ENCODE measurements around the gene ADARB1. TPM values are rescaled to one million over a fixed set of nuclear protein-coding genes. Genes with fewer than 3 reads are reported as not detected.

The ADARB1 gene
- total RNA-seq, 1 experiment from 2014 or later = 7.9 TPM

- peaks cover 8% of the 10 kb centered on the region for H3K36me3 ChIP-seq
- no peak overlapping the region for H3K4me3 ChIP-seq
- H3K9me3 ChIP-seq (replicated peaks) = no peaks in the 10 kb centered on the region
- peaks cover 9% of the 10 kb centered on the region for H3K4me1 ChIP-seq (replicated peaks)
- DNase-seq (ENCODE audit: low read depth in 1 of 2, low spot score in 2 of 2) = no peak
- no peak overlapping the region for H3K27ac ChIP-seq
- H3K27me3 ChIP-seq (replicated peaks) = no peaks in the 10 kb centered on the region
Observed at GRCh38 chr21:45203983-45204382, 129.6 kb downstream of the ADARB1 start.

- no peak for DNase-seq (ENCODE audit: low read depth in 1 of 2, low spot score in 2 of 2)
- H3K4me1 ChIP-seq (replicated peaks) = peaks cover 13% of the 10 kb centered on the region
- H3K4me3 ChIP-seq = no peak overlapping the region
- H3K27me3 ChIP-seq (replicated peaks) = no peaks in the 10 kb centered on the region
- H3K9me3 ChIP-seq (replicated peaks) = no peaks in the 10 kb centered on the region
- H3K36me3 ChIP-seq = peaks cover 8% of the 10 kb centered on the region
- H3K27ac ChIP-seq = no peak overlapping the region
Observed at GRCh38 chr21:45204395-45204794, 130.0 kb downstream of the ADARB1 start.

DNA sequence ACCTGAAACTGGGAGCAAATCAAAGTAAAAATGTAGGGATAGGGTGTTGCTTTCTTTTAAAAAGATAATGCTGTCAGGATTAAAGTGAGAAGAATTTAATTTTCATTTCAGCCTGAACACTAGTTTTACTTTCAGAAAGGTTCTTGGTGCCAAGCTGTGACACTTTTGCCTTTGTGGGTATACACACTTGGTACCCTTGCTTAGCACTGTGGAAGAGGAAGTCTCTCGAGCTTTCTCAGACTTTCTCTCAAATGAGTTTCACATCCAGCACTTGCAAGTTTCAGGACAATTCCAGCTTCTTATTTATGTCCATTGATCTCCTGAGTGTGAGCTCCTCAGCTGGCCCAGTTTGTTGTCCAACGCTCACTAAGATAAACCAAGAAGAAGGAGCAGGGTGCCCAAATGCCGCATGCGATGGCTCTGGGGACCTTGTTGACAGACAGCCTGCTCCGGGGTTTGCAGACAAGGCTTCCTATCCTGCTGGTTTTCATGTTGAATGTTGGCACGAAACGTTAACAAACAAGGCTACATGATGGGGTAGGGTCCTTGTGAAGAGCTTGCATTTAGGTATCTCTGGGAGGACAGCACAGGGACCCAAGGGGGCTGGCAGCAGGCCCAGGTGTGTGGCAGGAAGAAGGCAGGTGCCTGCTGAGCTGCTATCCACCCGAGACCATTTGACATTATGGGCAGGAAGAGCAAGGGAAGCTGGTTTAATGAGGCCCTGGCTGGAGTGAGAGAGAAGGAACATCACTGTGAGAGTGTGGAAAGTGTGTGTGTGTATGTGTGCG, 133.7 kb downstream of the ADARB1 start:
- Histone ChIP-seq H3K27ac (no peak overlapping the region), H3K4me3 (no peak overlapping the region), H3K27me3 (replicated peaks) (no peaks in the 10 kb centered on the region), H3K36me3 (peaks cover 8% of the 10 kb centered on the region), H3K9me3 (replicated peaks) (no peaks in the 10 kb centered on the region), H3K4me1 (replicated peaks) (peaks cover 14% of the 10 kb centered on the region)
- DNase-seq (ENCODE audit: low read depth in 1 of 2, low spot score in 2 of 2) = no peak

- Histone ChIP-seq H3K27ac (peak overlapping the region; percentile 41), H3K36me3 (peaks cover 8% of the 10 kb centered on the region), H3K9me3 (replicated peaks) (no peaks in the 10 kb centered on the region), H3K4me3 (no peak overlapping the region), H3K4me1 (replicated peaks) (peaks cover 14% of the 10 kb centered on the region), H3K27me3 (replicated peaks) (no peaks in the 10 kb centered on the region)
- no peak for DNase-seq (ENCODE audit: low read depth in 1 of 2, low spot score in 2 of 2)
Observed at GRCh38 chr21:45208627-45208951, 134.2 kb downstream of the ADARB1 start.

- H3K27me3 ChIP-seq (replicated peaks) = no peaks in the 10 kb centered on the region
- peaks cover 8% of the 10 kb centered on the region for H3K36me3 ChIP-seq
- H3K27ac ChIP-seq = peak overlapping the region; percentile 41
- no peaks in the 10 kb centered on the region for H3K9me3 ChIP-seq (replicated peaks)
- DNase-seq (ENCODE audit: low read depth in 1 of 2, low spot score in 2 of 2) = peak in 1 of 2 experiments; percentile 57
- H3K4me1 ChIP-seq (replicated peaks) = peaks cover 14% of the 10 kb centered on the region
- no peak overlapping the region for H3K4me3 ChIP-seq
Observed at GRCh38 chr21:45209046-45209445, 134.7 kb downstream of the ADARB1 start.

- no peak for DNase-seq (ENCODE audit: low read depth in 1 of 2, low spot score in 2 of 2)
- Histone ChIP-seq H3K9me3 (replicated peaks) (no peaks in the 10 kb centered on the region), H3K4me1 (replicated peaks) (peaks cover 14% of the 10 kb centered on the region), H3K36me3 (peaks cover 6% of the 10 kb centered on the region), H3K4me3 (no peak overlapping the region), H3K27ac (peak overlapping the region; percentile 41; the same call in 1 of the 2 replicates), H3K27me3 (replicated peaks) (no peaks in the 10 kb centered on the region)
Observed at GRCh38 chr21:45209685-45210284, 135.4 kb downstream of the ADARB1 start.

GRCh38 chr21:45210461-45210983, 136.1 kb downstream of the ADARB1 start:
- Histone ChIP-seq H3K36me3 (peaks cover 3% of the 10 kb centered on the region), H3K27ac (no peak overlapping the region), H3K9me3 (replicated peaks) (no peaks in the 10 kb centered on the region), H3K4me1 (replicated peaks) (peaks cover 14% of the 10 kb centered on the region), H3K27me3 (replicated peaks) (no peaks in the 10 kb centered on the region), H3K4me3 (no peak overlapping the region)
- no peak for DNase-seq (ENCODE audit: low read depth in 1 of 2, low spot score in 2 of 2)

GRCh38 chr21:45211661-45212060, 137.3 kb downstream of the ADARB1 start:
- Histone ChIP-seq H3K27me3 (replicated peaks) (no peaks in the 10 kb centered on the region), H3K36me3 (peaks cover 3% of the 10 kb centered on the region), H3K4me1 (replicated peaks) (peaks cover 14% of the 10 kb centered on the region), H3K4me3 (no peak overlapping the region), H3K9me3 (replicated peaks) (no peaks in the 10 kb centered on the region), H3K27ac (no peak overlapping the region)
- DNase-seq (ENCODE audit: low read depth in 1 of 2, low spot score in 2 of 2) = no peak

- H3K9me3 ChIP-seq (replicated peaks) = no peaks in the 10 kb centered on the region
- H3K27ac ChIP-seq = no peak overlapping the region
- peaks cover under 1% of the 10 kb centered on the region for H3K36me3 ChIP-seq
- no peak overlapping the region for H3K4me3 ChIP-seq
- H3K27me3 ChIP-seq (replicated peaks) = no peaks in the 10 kb centered on the region
- H3K4me1 ChIP-seq (replicated peaks) = peaks cover 11% of the 10 kb centered on the region
- DNase-seq (ENCODE audit: low read depth in 1 of 2, low spot score in 2 of 2) = no peak
Observed at GRCh38 chr21:45213392-45213791, 139.0 kb downstream of the ADARB1 start.

- Histone ChIP-seq H3K9me3 (replicated peaks) (no peaks in the 10 kb centered on the region), H3K4me3 (no peak overlapping the region), H3K27me3 (replicated peaks) (no peaks in the 10 kb centered on the region), H3K27ac (no peak overlapping the region), H3K4me1 (replicated peaks) (no peaks in the 10 kb centered on the region), H3K36me3 (no peaks in the 10 kb centered on the region; the same call in 1 of the 2 replicates)
- no peak for DNase-seq (ENCODE audit: low read depth in 1 of 2, low spot score in 2 of 2)
Observed at GRCh38 chr21:45215213-45215612, 140.8 kb downstream of the ADARB1 start.

DNA sequence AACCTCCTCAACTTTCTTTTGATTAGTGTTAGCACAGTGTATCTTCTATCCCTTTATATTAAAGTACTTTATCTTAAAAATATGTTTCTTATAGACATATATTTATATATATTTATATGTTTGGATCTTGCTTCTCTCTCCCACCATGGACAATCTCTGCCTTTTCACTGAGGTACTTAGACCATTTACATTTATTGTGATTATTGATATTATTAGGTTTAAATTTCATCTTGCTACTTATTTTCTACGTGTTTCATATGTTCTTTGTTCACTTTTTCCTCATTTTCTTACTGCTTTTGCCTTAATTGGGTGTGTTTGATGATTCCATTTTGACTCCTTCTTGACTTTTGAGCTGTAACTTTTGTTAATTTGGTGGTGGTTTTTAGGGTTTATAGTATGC, 142.6 kb downstream of the ADARB1 start:
- no peak for DNase-seq (ENCODE audit: low read depth in 1 of 2, low spot score in 2 of 2)
- H3K36me3 ChIP-seq = no peaks in the 10 kb centered on the region
- H3K4me1 ChIP-seq (replicated peaks) = no peaks in the 10 kb centered on the region
- no peak overlapping the region for H3K4me3 ChIP-seq
- H3K27ac ChIP-seq = no peak overlapping the region
- no peaks in the 10 kb centered on the region for H3K9me3 ChIP-seq (replicated peaks)
- H3K27me3 ChIP-seq (replicated peaks) = no peaks in the 10 kb centered on the region

DNA sequence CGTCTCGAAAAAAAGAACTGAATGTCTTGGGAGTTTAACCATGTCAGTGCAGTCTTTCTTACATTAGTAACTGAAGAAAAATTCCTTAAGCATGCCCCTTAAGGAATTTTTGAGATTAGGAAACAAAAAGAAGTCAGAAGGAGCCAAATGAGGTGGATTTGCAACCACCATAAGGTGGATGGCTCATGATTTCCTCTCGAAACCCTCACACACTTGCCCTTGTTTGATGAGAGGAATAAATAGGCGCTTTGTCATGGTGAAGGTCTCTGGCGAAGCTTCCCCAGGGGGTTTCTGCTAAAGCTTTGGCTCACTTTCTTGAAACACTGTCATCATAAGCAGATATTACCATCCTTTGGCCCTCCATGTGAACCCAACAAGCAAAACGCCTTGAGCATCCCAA, 145.1 kb downstream of the ADARB1 start:
- DNase-seq (ENCODE audit: low read depth in 1 of 2, low spot score in 2 of 2) = no peak
- H3K36me3 ChIP-seq = no peaks in the 10 kb centered on the region
- no peaks in the 10 kb centered on the region for H3K27me3 ChIP-seq (replicated peaks)
- no peaks in the 10 kb centered on the region; the same call in 1 of the 2 replicates for H3K4me1 ChIP-seq (replicated peaks)
- no peak overlapping the region for H3K27ac ChIP-seq
- no peak overlapping the region for H3K4me3 ChIP-seq
- no peaks in the 10 kb centered on the region for H3K9me3 ChIP-seq (replicated peaks)

DNA sequence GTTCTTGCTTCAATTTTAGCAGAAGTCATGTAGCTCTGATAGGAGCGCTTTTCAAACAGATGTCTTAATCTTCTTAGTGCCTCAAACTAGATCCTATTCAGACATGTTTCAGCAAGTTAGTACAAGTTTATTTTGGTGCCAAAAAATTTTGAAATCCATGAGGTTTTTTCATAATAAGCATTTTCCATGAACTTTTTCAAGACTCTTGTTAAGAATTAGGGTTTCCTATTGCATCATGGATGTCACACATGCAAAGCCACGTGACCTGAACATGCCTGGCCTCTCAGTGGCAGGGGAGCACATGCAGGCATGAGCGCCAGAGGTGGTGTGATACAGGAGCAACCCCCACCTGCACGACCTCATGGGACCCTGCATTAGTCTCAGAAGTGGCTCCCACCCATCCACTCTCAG, 145.7 kb downstream of the ADARB1 start:
- no peaks in the 10 kb centered on the region for H3K9me3 ChIP-seq (replicated peaks)
- H3K4me3 ChIP-seq = no peak overlapping the region
- DNase-seq (ENCODE audit: low read depth in 1 of 2, low spot score in 2 of 2) = no peak
- no peaks in the 10 kb centered on the region for H3K36me3 ChIP-seq
- no peak overlapping the region for H3K27ac ChIP-seq
- peaks cover 5% of the 10 kb centered on the region for H3K4me1 ChIP-seq (replicated peaks)
- H3K27me3 ChIP-seq (replicated peaks) = no peaks in the 10 kb centered on the region

GRCh38 chr21:45220714-45221490, 146.5 kb downstream of the ADARB1 start:
- Histone ChIP-seq H3K4me1 (replicated peaks) (peaks cover 7% of the 10 kb centered on the region), H3K9me3 (replicated peaks) (no peaks in the 10 kb centered on the region), H3K27me3 (replicated peaks) (no peaks in the 10 kb centered on the region), H3K27ac (no peak overlapping the region), H3K4me3 (no peak overlapping the region), H3K36me3 (no peaks in the 10 kb centered on the region)
- DNase-seq (ENCODE audit: low read depth in 1 of 2, low spot score in 2 of 2) = no peak
